NT2/D1 (cell line): ENCODE measurements around the gene PRPF6.

Source experiments
- DNase-seq: peaks from one replicate; pipeline ENCODE4 v3.0.0-alpha.2; 2011; ENCODE audit warnings: low read depth, low spot score
- H3K27me3 ChIP-seq: 2 replicates; pipeline ENCODE4 v1.6.0; 2011; ENCODE audit warnings: mild to moderate bottlenecking; ENCODE audit not compliant: insufficient read length, insufficient read depth
- H3K36me3 ChIP-seq: 2 replicates; pipeline ENCODE4 v1.6.1; 2011; ENCODE audit warnings: mild to moderate bottlenecking, low read length, mixed read lengths; ENCODE audit not compliant: insufficient read depth, insufficient read length
- H3K4me1 ChIP-seq: 2 replicates; pipeline ENCODE4 v1.5.1; 2011; ENCODE audit not compliant: insufficient read depth, insufficient read length
- H3K4me3 ChIP-seq: 2 replicates; pipeline ENCODE4 v1.5.1; 2011; ENCODE audit warnings: low read depth; ENCODE audit not compliant: insufficient read length
- H3K9ac ChIP-seq: 2 replicates; pipeline ENCODE4 v1.6.0; 2011; ENCODE audit warnings: low read depth; ENCODE audit not compliant: insufficient read length
- H3K9me3 ChIP-seq: 2 replicates; pipeline ENCODE4 v1.5.1; 2011; ENCODE audit warnings: mild to moderate bottlenecking, low read length; ENCODE audit not compliant: insufficient read depth
- SUZ12 ChIP-seq: IDR thresholded peaks from 2 replicates; pipeline ENCODE4 v1.6.1; 2011; ENCODE audit not compliant: insufficient read length, insufficient read depth; ENCODE audit errors: extremely low read depth
- YY1 ChIP-seq: IDR thresholded peaks from 2 replicates; pipeline ENCODE4 v1.6.1; 2011; ENCODE audit not compliant: insufficient read length, insufficient read depth
- ZNF274 ChIP-seq: IDR thresholded peaks from 2 replicates; pipeline ENCODE4 v1.6.1; 2011; ENCODE audit warnings: mild to moderate bottlenecking, low read depth, low read length

PRPF6 gene

GRCh38 chr20:64035933-64036345 is 55.0 kb downstream of the PRPF6 start, which contains the start of gene C20orf204:
Gene C20orf204, plus strand, starts transcription at chr20:64036182. Its CDS starts 142 bp downstream, at chr20:64036324.
- H3K4me1 ChIP-seq: peaks cover 28% of the 10 kb centered on the region
- no peak for DNase-seq
- H3K9ac ChIP-seq: peak within 1 kb of the TSS; percentile 44

GRCh38 chr20:64036346-64037198 is 55.6 kb downstream of the PRPF6 start:
- H3K9ac ChIP-seq: peak overlapping the region; percentile 44
- peaks cover 28% of the 10 kb centered on the region for H3K4me1 ChIP-seq
- no peak overlapping the region for H3K4me3 ChIP-seq
- H3K36me3 ChIP-seq: peaks cover 44% of the 10 kb centered on the region
- peaks cover 43% of the 10 kb centered on the region for H3K27me3 ChIP-seq
- TF ChIP-seq ZNF274 (no peak), YY1 (no peak), SUZ12 (no peak)
- H3K9me3 ChIP-seq: peaks cover 8% of the 10 kb centered on the region; the same call in 1 of the 2 replicates
- no peak for DNase-seq

More at GRCh38 chr20:64035933-64036345, 55.0 kb downstream of the PRPF6 start, which contains the start of gene C20orf204:
- no peak for TF ChIP-seq YY1
- Histone ChIP-seq H3K4me3 (no peak within 1 kb of the TSS), H3K9me3 (peaks cover 8% of the 10 kb centered on the region; the same call in 1 of the 2 replicates), H3K36me3 (peaks cover 48% of the 10 kb centered on the region), H3K27me3 (peaks cover 36% of the 10 kb centered on the region)

GRCh38 chr20:64037199-64037497 is 56.2 kb downstream of the PRPF6 start:
- peaks cover 38% of the 10 kb centered on the region for H3K36me3 ChIP-seq
- peaks cover 8% of the 10 kb centered on the region; the same call in 1 of the 2 replicates for H3K9me3 ChIP-seq
- H3K9ac ChIP-seq: peak overlapping the region; percentile 17
- H3K4me3 ChIP-seq: no peak overlapping the region
- DNase-seq: no peak
- no peak for TF ChIP-seq YY1
- no peak for TF ChIP-seq ZNF274
- TF ChIP-seq SUZ12: no peak
- H3K4me1 ChIP-seq: peaks cover 32% of the 10 kb centered on the region
- peaks cover 48% of the 10 kb centered on the region for H3K27me3 ChIP-seq

- no peak for DNase-seq
- H3K4me3 ChIP-seq: peak overlapping the region; percentile 51
- H3K9me3 ChIP-seq: peaks cover 8% of the 10 kb centered on the region; the same call in 1 of the 2 replicates
- H3K4me1 ChIP-seq: peaks cover 32% of the 10 kb centered on the region
- peak overlapping the region; percentile 17 for H3K9ac ChIP-seq
- H3K36me3 ChIP-seq: peaks cover 33% of the 10 kb centered on the region
- TF ChIP-seq ZNF274 (no peak), SUZ12 (no peak), YY1 (no peak)
- peaks cover 53% of the 10 kb centered on the region for H3K27me3 ChIP-seq
Observed at GRCh38 chr20:64037498-64038213, 56.7 kb downstream of the PRPF6 start.

- no peak for DNase-seq
- TF ChIP-seq YY1 (no peak), SUZ12 (no peak), ZNF274 (no peak)
- peak overlapping the region; percentile 51 for H3K4me3 ChIP-seq
- H3K9me3 ChIP-seq: peaks cover 8% of the 10 kb centered on the region; the same call in 1 of the 2 replicates
- H3K36me3 ChIP-seq: peaks cover 28% of the 10 kb centered on the region
- peak overlapping the region; percentile 86 for H3K9ac ChIP-seq
- peaks cover 32% of the 10 kb centered on the region for H3K4me1 ChIP-seq
- H3K27me3 ChIP-seq: peaks cover 53% of the 10 kb centered on the region
Observed at GRCh38 chr20:64038224-64038564, 57.3 kb downstream of the PRPF6 start.

- no peak for TF ChIP-seq YY1
- TF ChIP-seq SUZ12: no peak
- TF ChIP-seq ZNF274: no peak
- Histone ChIP-seq H3K4me3 (peak overlapping the region; percentile 51), H3K4me1 (peaks cover 32% of the 10 kb centered on the region), H3K9me3 (peaks cover 8% of the 10 kb centered on the region; the same call in 1 of the 2 replicates), H3K36me3 (peaks cover 24% of the 10 kb centered on the region), H3K9ac (peak overlapping the region; percentile 86), H3K27me3 (peaks cover 58% of the 10 kb centered on the region)
- DNase-seq: no peak
Observed at GRCh38 chr20:64038565-64039292, 57.8 kb downstream of the PRPF6 start.
